Cardiac fibroblast (primary cell): ENCODE results near the gene UBE2M.
"Not testable (repeated sequence)": the region's sequence is repeated elsewhere in the genome, so short reads cannot be mapped to it uniquely, and the experiment has no call there.

Source experiments
- DNase-seq, 2 donors: peaks; one replicate each; pipeline versions ENCODE4 v3.0.0 to v3.0.0-alpha.2; 2010; ENCODE audit warnings: low read depth in 2 of 2
- H3K4me3 ChIP-seq, 2 donors: replicated peaks in 1 of 2; 1 replicate in 1 of 2; 2 replicates in 1 of 2; pipeline ENCODE4 v1.5.1; 2011; ENCODE audit warnings: low read depth in 2 of 2, low read length in 2 of 2, mild to moderate bottlenecking in 2 of 2, moderate library complexity in 1 of 2
- TF ChIP-seq, protein P1 (sequence below): IDR thresholded peaks from one replicate; pipeline ENCODE4 v1.5.1; 2011; ENCODE audit warnings: low read depth, mild to moderate bottlenecking, low read length, inconsistent platforms

The UBE2M gene

DNA sequence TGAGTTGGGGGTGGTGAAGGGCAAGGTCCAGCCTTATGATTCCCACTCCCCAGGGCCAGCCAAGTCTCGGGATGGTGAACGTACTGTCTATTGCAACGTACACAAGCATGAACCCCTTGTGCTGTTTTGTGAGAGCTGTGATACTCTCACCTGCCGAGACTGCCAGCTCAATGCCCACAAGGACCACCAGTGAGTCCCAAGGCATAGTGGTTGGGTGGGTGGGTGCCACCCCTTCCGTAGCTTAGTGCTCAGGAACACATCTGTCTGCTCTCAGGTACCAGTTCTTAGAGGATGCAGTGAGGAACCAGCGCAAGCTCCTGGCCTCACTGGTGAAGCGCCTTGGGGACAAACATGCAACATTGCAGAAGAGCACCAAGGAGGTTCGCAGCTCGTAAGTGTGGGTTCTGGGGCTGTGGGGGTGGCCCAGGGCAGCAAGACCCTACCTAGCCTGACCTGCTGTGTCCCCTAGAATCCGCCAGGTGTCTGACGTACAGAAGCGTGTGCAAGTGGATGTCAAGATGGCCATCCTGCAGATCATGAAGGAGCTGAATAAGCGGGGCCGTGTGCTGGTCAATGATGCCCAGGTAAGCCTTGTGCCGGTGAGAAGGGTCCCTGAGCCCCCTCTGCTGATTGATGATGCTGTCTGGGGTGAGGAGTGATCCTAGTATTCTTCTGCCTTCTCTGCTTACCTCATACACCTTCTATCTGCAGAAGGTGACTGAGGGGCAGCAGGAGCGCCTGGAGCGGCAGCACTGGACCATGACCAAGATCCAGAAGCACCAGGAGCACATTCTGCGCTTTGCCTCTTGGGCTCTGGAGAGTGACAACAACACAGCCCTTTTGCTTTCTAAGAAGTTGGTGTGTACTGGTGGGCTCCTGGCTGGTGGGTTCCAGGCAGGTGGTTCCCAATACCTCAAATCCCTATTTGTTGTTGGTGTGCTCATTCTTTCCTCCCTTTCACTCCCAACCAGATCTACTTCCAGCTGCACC is 10.8 kb downstream of the UBE2M start:
- TF ChIP-seq, protein P1, sequence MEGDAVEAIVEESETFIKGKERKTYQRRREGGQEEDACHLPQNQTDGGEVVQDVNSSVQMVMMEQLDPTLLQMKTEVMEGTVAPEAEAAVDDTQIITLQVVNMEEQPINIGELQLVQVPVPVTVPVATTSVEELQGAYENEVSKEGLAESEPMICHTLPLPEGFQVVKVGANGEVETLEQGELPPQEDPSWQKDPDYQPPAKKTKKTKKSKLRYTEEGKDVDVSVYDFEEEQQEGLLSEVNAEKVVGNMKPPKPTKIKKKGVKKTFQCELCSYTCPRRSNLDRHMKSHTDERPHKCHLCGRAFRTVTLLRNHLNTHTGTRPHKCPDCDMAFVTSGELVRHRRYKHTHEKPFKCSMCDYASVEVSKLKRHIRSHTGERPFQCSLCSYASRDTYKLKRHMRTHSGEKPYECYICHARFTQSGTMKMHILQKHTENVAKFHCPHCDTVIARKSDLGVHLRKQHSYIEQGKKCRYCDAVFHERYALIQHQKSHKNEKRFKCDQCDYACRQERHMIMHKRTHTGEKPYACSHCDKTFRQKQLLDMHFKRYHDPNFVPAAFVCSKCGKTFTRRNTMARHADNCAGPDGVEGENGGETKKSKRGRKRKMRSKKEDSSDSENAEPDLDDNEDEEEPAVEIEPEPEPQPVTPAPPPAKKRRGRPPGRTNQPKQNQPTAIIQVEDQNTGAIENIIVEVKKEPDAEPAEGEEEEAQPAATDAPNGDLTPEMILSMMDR = no peak
- no peak overlapping the region for H3K4me3 ChIP-seq
- no peak for DNase-seq

DNA sequence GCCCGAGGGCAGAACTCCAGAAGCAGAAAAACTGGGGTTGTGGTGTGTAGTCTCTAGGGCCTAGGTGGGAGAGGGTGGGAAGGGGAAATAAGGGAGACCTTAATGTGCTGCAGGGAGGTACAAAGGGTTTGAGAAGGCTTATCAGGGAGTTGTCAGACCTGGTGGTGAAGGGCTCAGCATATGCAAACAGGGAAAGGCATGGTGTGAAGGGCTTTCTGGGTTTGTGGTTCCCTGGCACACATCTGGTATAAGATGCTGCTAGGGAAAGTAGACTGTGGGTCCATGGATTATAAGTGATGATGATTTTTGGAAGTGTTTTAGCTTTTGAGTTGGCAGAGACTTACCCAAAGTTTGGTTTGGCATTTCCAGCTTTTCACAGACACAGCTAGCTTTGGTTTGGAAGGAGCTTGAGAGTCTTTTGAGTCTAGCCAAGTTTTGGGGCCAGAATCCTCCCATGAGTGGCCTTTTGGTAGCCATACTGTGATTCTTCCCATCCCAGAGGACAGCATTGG is 12.3 kb downstream of the UBE2M start:
- H3K4me3 ChIP-seq = peak overlapping the region; percentile 91
- no peak for DNase-seq
- TF ChIP-seq, protein P1 = no peak

DNA sequence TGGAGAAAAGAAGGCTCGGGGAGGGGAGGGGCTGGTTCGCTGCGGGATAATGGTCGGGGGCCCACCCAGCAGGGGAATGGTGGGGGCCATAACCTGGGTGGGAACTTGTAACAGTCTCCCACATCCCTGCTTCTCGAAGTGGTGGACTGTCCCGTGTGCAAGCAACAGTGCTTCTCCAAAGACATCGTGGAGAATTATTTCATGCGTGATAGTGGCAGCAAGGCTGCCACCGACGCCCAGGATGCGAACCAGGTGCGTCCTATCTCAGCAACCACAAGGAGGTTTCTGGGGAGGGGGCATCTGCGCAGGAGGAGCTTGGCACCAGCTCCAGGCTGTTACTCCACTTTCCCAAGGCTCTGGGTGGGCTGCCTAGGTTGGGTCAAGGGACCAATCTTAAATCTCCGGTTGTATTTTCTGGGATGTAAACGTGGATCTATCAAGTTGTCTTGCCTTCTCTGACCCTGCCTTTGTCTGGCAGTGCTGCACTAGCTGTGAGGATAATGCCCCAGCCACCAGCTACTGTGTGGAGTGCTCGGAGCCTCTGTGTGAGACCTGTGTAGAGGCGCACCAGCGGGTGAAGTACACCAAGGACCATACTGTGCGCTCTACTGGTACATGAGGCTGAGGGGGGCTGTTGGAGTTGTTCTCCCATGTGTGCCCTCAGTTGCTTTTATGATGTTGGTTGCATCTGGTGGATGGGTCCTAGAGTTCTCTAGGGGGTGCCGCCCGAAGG is 13.0 kb downstream of the UBE2M start:
- DNase-seq = no peak
- TF ChIP-seq, protein P1 = no peak
- peak overlapping the region; percentile 91 for H3K4me3 ChIP-seq

DNA sequence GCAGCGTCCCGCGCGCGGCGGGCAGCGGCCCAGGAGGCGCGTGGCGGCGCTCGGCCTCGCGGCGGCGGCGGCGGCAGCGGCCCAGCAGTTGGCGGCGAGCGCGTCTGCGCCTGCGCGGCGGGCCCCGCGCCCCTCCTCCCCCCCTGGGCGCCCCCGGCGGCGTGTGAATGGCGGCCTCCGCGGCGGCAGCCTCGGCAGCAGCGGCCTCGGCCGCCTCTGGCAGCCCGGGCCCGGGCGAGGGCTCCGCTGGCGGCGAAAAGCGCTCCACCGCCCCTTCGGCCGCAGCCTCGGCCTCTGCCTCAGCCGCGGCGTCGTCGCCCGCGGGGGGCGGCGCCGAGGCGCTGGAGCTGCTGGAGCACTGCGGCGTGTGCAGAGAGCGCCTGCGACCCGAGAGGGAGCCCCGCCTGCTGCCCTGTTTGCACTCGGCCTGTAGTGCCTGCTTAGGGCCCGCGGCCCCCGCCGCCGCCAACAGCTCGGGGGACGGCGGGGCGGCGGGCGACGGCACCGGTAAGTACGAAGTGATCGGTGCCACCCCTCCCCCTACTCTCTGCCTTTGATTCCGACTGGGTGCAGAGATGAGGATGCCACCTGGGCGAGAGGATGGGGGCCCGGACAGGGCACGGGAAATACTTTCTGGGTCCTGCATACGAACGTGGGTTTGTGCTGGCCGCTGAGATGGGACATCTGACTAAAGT is 13.7 kb downstream of the UBE2M start:
- DNase-seq = peak; percentile 47 to 65
- TF ChIP-seq, protein P1 = no peak
- H3K4me3 ChIP-seq = peak overlapping the region; percentile 91

DNA sequence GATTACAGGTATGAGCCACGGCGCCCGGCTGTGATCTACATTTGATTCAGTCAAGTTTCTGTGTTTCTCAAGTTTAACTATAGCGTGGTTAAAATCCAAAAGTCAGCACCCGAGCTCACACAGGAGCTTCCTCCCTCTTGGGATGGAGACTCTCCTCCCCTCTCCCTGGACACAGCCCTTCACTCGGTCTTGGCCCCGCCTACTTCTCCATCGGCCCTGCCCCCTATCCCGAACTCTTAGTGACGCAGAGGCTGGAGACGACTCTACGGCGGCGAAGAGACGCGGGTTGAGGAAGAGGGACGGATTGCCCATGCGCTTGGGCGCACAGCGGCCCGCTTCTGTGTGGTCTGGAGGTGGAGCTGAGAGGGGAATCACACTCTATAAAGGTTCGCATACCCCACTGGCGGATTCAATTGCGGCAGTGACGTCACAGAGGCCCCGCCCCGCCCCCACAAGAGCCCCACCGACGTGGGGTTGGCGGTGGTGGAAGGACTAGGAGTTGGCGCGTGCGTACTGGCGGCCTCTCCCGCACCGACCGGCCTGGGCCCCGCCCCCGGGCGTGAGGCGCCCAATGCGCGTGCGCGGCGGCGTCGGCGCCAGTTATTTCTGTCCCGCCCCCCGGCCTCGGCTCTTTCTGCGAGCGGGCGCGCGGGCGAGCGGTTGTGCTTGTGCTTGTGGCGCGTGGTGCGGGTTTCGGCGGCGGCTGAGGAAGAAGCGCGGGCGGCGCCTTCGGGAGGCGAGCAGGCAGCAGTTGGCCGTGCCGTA is 14.4 kb downstream of the UBE2M start, which contains the start of gene TRIM28:
Gene TRIM28 (plus strand): TSS at position 239 of the 765 bp plus-strand sequence. CDS start 694 bp downstream, outside the sequence.
- DNase-seq = peak; percentile 99 to 100
- TF ChIP-seq, protein P1 = no peak
- H3K4me3 ChIP-seq = peak within 1 kb of the TSS; percentile 91

DNA sequence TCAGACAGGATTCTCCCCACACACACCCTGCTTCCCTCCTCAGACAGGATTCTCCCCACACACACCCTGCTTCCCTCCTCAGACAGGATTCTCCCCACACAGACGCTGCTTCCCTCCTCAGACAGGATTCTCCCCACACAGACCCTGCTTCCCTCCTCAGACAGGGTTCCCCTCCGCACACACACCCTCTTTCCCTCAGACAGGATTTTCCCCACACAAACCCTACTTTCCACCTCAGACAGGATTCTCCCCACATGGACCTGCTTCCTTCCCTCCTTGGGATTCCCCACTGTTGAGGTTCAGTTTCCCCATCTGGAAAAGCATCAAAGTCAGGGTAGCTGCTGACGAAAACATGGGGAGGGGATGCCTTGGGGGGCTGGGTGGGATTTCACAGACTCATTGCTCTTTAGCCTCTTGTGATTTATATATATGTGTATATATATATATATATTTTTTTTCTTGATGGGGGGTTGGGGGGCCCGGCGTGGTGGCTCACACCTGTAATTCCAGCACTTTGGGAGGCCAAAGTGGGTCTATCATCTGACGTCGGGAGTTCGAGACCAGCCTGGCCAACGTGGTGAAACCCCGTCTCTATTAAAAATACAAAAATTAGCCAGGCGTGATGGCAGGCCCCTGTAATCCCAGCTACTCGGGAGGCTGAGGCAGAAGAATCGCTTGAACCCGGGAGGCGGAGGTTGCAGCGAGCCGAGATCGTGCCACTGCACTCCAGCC is 15.6 kb downstream of the UBE2M start:
- H3K4me3 ChIP-seq = peak overlapping the region in 1 of 2 donors; percentile 55
- not testable (repeated sequence) for DNase-seq

DNA sequence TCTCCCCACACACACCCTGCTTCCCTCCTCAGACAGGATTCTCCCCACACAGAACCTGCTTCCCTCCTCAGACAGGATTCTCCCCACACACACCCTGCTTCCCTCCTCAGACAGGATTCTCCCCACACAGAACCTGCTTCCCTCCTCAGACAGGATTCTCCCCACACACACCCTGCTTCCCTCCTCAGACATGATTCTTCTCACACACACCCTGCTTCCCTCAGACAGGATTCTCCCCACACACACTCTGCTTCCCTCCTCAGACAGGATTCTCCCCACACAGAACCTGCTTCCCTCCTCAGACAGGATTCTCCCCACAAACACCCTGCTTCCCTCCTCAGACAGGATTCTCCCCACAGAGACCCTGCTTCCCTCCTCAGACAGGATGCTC is 19.2 kb downstream of the UBE2M start:
- H3K4me3 ChIP-seq, DNase-seq: not testable (repeated sequence)
